ENCODE measurements around the gene CCDC149.

DNA sequence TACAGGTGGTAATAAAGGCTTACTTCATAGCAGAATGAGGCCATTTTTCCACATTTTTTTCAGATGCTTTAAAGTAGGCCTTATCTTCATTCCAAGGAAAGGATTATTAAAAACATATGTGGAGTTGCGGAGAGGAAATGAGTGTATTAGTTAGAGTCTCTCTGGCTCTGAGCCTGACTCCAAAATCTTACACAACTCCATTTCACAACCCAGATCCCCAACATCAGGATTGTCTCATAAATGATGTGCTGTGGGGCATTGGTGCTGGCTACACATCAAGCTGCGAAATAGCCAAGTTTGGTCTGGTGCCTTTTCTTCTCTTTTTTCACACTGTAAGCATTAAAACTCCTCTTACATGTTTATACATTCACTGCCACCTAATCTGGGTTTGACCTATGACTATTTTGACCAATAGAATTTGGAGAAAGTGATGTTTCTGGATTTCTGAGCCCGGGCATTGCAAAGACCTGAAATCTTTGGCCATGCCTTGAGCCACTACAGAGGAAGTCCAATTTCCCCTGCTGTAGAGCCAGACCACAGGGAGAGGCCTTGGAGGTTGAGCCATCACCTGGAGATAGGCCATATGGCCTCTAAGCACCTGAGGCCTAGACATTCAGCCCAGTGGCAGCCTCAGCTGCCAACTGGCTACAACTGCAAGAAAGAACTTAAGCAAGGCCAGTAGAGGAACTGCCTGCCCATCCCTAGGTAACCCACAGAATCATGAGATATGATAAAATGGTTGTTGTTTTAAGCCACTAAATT, 134.2 kb downstream of the CCDC149 start:
- TF ChIP-seq, protein P1, sequence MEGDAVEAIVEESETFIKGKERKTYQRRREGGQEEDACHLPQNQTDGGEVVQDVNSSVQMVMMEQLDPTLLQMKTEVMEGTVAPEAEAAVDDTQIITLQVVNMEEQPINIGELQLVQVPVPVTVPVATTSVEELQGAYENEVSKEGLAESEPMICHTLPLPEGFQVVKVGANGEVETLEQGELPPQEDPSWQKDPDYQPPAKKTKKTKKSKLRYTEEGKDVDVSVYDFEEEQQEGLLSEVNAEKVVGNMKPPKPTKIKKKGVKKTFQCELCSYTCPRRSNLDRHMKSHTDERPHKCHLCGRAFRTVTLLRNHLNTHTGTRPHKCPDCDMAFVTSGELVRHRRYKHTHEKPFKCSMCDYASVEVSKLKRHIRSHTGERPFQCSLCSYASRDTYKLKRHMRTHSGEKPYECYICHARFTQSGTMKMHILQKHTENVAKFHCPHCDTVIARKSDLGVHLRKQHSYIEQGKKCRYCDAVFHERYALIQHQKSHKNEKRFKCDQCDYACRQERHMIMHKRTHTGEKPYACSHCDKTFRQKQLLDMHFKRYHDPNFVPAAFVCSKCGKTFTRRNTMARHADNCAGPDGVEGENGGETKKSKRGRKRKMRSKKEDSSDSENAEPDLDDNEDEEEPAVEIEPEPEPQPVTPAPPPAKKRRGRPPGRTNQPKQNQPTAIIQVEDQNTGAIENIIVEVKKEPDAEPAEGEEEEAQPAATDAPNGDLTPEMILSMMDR (conservative IDR thresholded peaks at IDR 0.05), result no peak
- no peak for TF ChIP-seq ZFX (IDR thresholded peaks at IDR 0.05)
